COLO829 (cell line): ENCODE measurements around the gene BAAT.

Source experiments
- DNase-seq: peaks from one replicate; pipeline ENCODE4 v3.0.0; 2012; ENCODE audit warnings: low spot score

The BAAT gene

GRCh38 chr9:101398068-101398929 lies 13.5 kb upstream of the BAAT start, which contains the start of the genes MRPL50 and ZNF189:
MRPL50 (minus strand) TSS chr9:101398618; CDS start chr9:101398592, 26 bp downstream.
ZNF189 (plus strand) TSS chr9:101398851; CDS start chr9:101399157, 306 bp downstream.
- DNase-seq = peak; percentile 99

- no peak for DNase-seq
These were observed 12.9 kb upstream of the BAAT start for GRCh38 chr9:101397746-101398067.

DNA sequence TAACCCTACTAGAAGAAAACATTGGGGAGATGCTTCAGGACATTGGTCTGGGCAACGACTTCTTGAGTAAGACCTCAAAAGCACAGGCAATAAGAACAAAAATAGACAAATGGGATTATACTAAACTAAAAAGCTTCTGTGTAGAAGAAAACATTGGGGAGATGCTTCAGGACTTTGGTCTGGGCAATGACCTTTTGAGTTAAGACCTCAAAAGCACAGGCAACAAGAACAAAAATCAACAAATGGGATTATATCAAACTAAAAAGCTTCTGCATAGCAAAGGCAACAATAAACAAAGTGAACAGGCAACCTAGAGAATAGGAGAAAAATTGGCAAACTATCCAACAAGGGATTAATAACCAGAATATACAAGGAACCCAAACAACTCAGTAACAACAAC lies 9.9 kb upstream of the BAAT start:
- DNase-seq = no peak

- DNase-seq = no peak
These were observed 8.3 kb upstream of the BAAT start for GRCh38 chr9:101393135-101393534.

DNA sequence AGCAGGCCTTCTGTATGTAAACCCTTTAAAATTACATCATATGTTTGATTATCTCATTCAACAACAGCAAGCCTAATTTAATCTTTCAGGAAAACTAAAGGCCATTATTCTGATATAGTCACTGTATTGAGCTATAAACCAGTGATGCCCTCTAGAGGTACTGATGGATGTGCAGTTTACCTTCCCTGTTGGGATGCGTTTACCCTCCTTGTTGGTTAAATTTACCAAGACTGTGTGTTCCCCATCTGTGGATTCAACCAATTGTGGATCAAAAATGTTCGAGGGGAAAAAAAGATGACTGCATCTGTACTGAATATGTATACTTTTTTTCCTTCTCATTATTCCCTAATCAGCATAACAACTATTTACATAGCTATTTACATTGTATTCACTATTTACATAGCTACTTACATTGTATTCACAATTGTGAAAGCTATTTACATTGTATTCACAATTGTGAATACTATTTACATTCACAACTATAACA lies 3.7 kb upstream of the BAAT start:
- DNase-seq = no peak

- no peak for DNase-seq
These were observed 3.2 kb upstream of the BAAT start for GRCh38 chr9:101387871-101388506.

DNA sequence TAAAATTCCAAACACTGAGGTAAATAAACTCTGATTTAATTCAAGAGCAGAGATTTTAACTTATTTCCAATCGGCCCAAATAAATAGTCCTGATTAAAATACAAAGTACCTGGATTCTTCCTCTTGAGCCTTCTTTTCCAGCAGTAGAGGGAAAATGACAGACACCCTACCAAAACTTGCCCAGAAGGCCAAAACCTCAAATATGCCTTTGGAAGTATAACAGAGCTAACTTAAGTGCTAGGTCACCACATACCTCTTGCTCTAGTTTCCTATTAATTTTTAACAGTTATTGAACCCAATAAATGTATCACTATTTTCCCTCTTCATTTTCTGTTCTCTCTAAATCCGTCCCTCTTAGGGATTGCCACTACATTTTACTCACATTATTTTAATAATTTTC lies 1.4 kb downstream of the BAAT start:
- DNase-seq = no peak

DNA sequence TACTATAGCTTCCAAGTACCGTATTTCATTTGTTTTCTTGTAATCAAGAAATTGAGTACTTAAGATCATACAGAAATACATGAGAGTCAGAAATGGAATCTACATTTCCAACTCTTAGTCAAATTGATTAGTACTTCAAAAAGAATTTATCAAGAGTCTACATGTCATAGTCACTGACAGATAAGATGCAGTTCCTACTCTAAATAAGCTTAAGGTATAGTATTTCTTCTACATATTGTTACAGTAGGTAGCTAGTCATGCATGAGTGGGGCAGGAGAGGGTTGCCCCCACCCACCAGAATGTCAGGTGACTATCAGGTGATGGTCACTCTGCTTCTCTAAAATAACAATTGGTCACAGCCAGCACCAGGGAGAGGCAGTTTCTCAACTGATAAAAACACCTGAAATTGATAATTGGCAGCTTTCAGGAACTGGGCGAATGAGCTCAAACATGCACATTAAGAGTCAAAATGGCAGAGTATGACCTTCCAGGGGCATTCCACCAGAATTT lies 2.9 kb downstream of the BAAT start:
- DNase-seq = no peak

GRCh38 chr9:101381118-101381517 lies 3.7 kb downstream of the BAAT start:
- DNase-seq = no peak

- no peak for DNase-seq
These were observed 4.5 kb downstream of the BAAT start for GRCh38 chr9:101380295-101380694.

GRCh38 chr9:101376111-101376848 lies 8.5 kb downstream of the BAAT start:
- DNase-seq = peak; percentile 77

DNA sequence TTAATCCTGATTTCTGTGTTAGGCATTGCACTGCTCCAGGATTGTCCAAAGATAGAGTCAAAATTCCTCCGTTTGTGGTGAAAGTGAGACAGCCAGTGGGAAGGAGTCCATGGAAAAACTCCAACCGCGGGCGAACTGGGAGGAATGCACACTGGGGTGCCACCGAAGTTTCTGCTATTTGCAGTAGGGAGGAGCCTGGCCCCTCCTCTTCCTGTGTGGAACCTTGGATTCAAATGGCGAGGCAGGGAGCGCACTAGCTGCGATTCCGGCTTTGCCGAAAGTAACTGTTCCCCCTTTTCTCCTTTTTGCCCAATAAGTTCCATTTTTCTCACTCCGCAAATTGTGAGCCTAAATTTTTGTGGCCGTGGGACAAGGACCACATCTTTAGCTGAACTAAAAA lies 9.3 kb downstream of the BAAT start:
- DNase-seq = no peak

DNA sequence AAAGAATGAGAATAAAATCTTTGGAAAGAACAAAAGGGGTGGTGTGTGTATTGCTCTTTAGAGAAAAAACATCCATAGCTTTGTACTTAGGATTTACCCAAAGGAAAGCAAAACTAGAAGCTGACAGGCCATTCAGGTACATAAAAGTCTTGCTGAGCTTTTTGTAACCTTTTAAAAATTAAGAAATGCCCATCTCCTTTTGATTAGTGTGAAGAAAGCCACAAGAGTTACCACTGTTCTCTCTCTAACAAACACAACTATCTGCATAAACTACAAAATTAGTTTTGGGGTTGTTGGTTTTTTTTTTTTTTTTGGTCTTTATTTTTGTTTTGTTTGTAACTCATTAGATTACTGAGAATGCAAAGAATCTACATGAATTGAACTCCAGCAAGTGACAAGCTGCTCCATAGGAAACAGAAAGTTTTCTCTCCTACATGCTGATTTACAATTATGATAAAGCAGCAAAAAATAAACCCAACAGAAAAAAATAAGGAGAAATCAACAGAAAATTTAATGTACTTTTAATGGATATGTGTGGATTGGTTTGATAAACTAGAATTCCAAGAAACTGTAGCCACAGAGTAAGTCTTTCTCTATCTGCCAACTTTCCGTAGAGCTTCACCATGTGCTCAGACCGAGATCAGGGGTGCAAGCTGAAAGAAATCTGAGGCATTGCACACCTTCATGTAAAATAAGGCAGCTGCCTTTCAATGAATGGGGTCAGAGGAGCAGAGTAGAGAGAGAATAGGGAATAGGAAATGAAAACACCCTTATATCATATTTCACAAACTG lies 12.3 kb downstream of the BAAT start:
- DNase-seq = no peak

- no peak for DNase-seq
These were observed 13.0 kb downstream of the BAAT start for GRCh38 chr9:101371813-101372212.

- no peak for DNase-seq
These were observed 14.8 kb downstream of the BAAT start for GRCh38 chr9:101369884-101370531.

DNA sequence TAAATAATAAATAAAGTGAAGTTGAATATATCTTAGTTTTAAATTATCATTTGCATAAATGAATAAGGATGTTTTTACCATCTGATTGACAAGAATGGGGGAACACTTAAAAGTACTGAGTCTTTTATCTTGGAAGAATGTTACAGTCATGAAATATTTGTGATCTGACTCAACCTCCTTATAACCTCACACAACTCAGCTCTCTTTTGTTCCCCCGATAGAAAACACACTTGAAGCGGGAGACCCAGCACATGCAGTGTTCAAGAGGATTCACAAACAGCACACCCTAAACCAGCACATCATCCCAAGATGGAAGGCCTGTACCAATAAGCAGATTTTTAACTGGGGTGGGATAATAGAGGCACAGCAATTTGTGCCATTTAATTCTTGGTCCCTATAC lies 15.5 kb downstream of the BAAT start:
- no peak for DNase-seq

DNA sequence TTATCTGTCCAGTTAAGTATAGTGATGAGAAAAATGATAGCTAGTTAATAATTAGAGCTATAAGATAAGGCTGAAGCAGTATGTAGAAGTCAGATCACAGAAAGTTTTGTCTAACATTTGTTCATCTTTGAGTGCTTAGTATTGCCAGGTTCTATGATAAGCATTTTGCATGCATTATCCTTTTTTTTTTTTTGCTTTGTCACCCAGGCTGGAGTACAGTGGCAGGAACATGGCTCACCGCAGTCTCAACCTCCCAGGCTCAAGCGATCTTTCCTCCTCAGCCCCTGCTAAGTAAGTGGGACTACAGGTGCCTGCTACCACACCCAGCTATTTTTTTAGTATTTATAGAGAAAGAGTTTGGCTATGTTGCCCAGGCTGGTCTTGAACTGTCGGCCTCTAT lies 17.5 kb downstream of the BAAT start:
- no peak for DNase-seq

DNA sequence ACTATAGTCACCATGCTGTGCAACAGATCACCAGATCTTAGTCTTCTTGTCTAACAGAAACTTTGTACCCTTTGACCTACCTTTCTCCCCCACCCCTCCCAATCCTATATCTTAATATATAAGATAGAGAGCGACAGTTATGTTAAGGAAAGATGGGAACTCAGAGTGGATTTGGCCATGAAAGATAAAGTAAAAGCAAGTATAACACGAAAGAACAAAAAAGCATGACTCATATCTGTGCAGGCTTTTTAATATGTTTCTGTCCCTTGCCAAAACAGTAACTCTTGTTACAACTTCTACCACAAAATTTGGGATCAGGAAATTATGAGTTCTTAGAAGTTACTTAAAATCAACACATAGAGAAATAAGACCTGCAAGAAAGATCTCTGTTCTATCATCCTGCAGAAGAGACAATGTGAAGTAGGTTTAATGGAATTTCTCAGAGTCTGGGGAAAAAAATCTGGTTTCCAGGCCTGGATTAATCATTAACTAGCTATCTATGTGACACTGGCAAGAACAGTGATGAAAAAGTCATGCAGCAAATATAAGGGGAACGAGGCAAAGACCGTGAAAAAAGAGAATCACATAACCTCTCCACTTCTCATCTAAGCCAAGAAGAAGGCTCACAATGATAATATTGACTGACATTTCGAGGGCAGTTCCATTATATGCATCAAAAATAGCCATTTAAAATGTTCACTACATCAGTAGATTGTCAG lies 18.6 kb downstream of the BAAT start:
- peak; percentile 26 for DNase-seq

DNA sequence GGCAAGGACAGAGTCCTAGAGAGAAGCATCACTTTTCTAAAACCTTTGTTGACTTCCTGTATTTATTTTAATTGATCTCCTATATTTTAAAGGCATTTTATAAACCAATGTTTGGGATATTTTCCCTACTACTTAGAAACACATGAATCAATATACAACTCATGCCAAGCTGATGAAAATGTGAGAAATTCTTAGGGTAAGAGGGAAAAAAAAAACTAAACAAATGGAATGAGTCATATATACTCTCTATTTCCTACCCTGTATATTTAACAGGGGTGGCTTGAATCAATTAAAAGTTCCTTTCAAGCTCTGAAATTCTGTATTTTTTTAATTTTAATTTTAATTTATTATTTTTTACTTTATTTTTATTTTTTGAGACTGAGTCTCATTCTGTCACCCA lies 19.6 kb downstream of the BAAT start:
- DNase-seq = no peak

GRCh38 chr9:101362450-101362849 lies 22.4 kb downstream of the BAAT start:
- no peak for DNase-seq

- no peak for DNase-seq
These were observed 24.2 kb downstream of the BAAT start for GRCh38 chr9:101360647-101361046.
